Measurements from ENCODE around the gene ZNF445.

Gene ZNF445

GRCh38 chr3:44419923-44420650, 57.4 kb downstream of the ZNF445 start:
- no peak for ATAC-seq
- TF ChIP-seq ZFP30 (CRISPR knock-in tag; IDR thresholded peaks at IDR 0.05) (no peak), CSRNP3 (CRISPR knock-in tag; IDR thresholded peaks at IDR 0.05) (no peak), GLIS3 (CRISPR knock-in tag; IDR thresholded peaks at IDR 0.05) (no peak), ZFP3 (CRISPR knock-in tag; IDR thresholded peaks at IDR 0.05) (no peak), SNAI2 (CRISPR knock-in tag; IDR thresholded peaks at IDR 0.05) (no peak), CSDC2 (CRISPR knock-in tag; IDR thresholded peaks at IDR 0.05) (no peak), ARNTL (CRISPR knock-in tag; IDR thresholded peaks at IDR 0.05; ENCODE audit: borderline replicate concordance, low read depth) (no peak), ZNF565 (CRISPR knock-in tag; conservative IDR thresholded peaks at IDR 0.05; ENCODE audit: low read depth) (no peak)
- TF ChIP-seq, protein P1, sequence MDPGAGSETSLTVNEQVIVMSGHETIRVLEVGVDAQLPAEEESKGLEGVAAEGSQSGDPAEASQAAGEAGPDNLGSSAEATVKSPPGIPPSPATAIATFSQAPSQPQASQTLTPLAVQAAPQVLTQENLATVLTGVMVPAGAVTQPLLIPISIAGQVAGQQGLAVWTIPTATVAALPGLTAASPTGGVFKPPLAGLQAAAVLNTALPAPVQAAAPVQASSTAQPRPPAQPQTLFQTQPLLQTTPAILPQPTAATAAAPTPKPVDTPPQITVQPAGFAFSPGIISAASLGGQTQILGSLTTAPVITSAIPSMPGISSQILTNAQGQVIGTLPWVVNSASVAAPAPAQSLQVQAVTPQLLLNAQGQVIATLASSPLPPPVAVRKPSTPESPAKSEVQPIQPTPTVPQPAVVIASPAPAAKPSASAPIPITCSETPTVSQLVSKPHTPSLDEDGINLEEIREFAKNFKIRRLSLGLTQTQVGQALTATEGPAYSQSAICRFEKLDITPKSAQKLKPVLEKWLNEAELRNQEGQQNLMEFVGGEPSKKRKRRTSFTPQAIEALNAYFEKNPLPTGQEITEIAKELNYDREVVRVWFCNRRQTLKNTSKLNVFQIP (CRISPR knock-in tag; IDR thresholded peaks at IDR 0.05; ENCODE audit: borderline replicate concordance, low read depth) = no peak

GRCh38 chr3:44419116-44419922, 58.2 kb downstream of the ZNF445 start:
- ATAC-seq = no peak
- no peak for TF ChIP-seq ZC3H10 (CRISPR knock-in tag; IDR thresholded peaks at IDR 0.05)
- TF ChIP-seq ARNTL (CRISPR knock-in tag; IDR thresholded peaks at IDR 0.05; ENCODE audit: borderline replicate concordance, low read depth) = no peak
- TF ChIP-seq TOX (CRISPR knock-in tag; IDR thresholded peaks at IDR 0.05; ENCODE audit: borderline replicate concordance) = no peak
- no peak for TF ChIP-seq ISL1 (CRISPR knock-in tag; IDR thresholded peaks at IDR 0.05)
- TF ChIP-seq ZNF70 (CRISPR knock-in tag; IDR thresholded peaks at IDR 0.05) = no peak
- no peak for TF ChIP-seq ZNF565 (CRISPR knock-in tag; conservative IDR thresholded peaks at IDR 0.05; ENCODE audit: low read depth)
- no peak for TF ChIP-seq CREB5 (CRISPR knock-in tag; IDR thresholded peaks at IDR 0.05; ENCODE audit: low read depth)
- no peak for TF ChIP-seq ZFP30 (CRISPR knock-in tag; IDR thresholded peaks at IDR 0.05)
- TF ChIP-seq, protein P2, sequence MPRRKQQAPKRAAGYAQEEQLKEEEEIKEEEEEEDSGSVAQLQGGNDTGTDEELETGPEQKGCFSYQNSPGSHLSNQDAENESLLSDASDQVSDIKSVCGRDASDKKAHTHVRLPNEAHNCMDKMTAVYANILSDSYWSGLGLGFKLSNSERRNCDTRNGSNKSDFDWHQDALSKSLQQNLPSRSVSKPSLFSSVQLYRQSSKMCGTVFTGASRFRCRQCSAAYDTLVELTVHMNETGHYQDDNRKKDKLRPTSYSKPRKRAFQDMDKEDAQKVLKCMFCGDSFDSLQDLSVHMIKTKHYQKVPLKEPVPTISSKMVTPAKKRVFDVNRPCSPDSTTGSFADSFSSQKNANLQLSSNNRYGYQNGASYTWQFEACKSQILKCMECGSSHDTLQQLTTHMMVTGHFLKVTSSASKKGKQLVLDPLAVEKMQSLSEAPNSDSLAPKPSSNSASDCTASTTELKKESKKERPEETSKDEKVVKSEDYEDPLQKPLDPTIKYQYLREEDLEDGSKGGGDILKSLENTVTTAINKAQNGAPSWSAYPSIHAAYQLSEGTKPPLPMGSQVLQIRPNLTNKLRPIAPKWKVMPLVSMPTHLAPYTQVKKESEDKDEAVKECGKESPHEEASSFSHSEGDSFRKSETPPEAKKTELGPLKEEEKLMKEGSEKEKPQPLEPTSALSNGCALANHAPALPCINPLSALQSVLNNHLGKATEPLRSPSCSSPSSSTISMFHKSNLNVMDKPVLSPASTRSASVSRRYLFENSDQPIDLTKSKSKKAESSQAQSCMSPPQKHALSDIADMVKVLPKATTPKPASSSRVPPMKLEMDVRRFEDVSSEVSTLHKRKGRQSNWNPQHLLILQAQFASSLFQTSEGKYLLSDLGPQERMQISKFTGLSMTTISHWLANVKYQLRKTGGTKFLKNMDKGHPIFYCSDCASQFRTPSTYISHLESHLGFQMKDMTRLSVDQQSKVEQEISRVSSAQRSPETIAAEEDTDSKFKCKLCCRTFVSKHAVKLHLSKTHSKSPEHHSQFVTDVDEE (CRISPR knock-in tag; IDR thresholded peaks at IDR 0.05) = no peak
- no peak for TF ChIP-seq PPARA (CRISPR knock-in tag; IDR thresholded peaks at IDR 0.05; ENCODE audit: borderline replicate concordance)
- no peak for TF ChIP-seq ESRRG (CRISPR knock-in tag; IDR thresholded peaks at IDR 0.05)
- TF ChIP-seq, protein P1 (CRISPR knock-in tag; IDR thresholded peaks at IDR 0.05; ENCODE audit: borderline replicate concordance, low read depth) = no peak
- no peak for TF ChIP-seq GLIS3 (CRISPR knock-in tag; IDR thresholded peaks at IDR 0.05)

- ATAC-seq = no peak
- TF ChIP-seq CSDC2 (CRISPR knock-in tag; IDR thresholded peaks at IDR 0.05) (no peak), SNAI2 (CRISPR knock-in tag; IDR thresholded peaks at IDR 0.05) (no peak), ZFP30 (CRISPR knock-in tag; IDR thresholded peaks at IDR 0.05) (no peak), PPARA (CRISPR knock-in tag; IDR thresholded peaks at IDR 0.05; ENCODE audit: borderline replicate concordance) (no peak), ZC3H10 (CRISPR knock-in tag; IDR thresholded peaks at IDR 0.05) (no peak)
- TF ChIP-seq, protein P2 (CRISPR knock-in tag; IDR thresholded peaks at IDR 0.05) = no peak
- TF ChIP-seq, protein P1 (CRISPR knock-in tag; IDR thresholded peaks at IDR 0.05; ENCODE audit: borderline replicate concordance, low read depth) = no peak
- TF ChIP-seq, protein P3, sequence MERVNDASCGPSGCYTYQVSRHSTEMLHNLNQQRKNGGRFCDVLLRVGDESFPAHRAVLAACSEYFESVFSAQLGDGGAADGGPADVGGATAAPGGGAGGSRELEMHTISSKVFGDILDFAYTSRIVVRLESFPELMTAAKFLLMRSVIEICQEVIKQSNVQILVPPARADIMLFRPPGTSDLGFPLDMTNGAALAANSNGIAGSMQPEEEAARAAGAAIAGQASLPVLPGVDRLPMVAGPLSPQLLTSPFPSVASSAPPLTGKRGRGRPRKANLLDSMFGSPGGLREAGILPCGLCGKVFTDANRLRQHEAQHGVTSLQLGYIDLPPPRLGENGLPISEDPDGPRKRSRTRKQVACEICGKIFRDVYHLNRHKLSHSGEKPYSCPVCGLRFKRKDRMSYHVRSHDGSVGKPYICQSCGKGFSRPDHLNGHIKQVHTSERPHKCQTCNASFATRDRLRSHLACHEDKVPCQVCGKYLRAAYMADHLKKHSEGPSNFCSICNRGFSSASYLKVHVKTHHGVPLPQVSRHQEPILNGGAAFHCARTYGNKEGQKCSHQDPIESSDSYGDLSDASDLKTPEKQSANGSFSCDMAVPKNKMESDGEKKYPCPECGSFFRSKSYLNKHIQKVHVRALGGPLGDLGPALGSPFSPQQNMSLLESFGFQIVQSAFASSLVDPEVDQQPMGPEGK (CRISPR knock-in tag; IDR thresholded peaks at IDR 0.05; ENCODE audit: borderline replicate concordance) = no peak
Observed at GRCh38 chr3:44418549-44418948, 58.9 kb downstream of the ZNF445 start.
